GM23248 (cell line): ENCODE results near the gene OTULINL. TPM values are rescaled to one million over a fixed set of nuclear protein-coding genes. Genes with fewer than 3 reads are reported as not detected.

Experiments used
- DNase-seq: peaks from one replicate; pipeline ENCODE4 v3.0.0-alpha.2; 2015
- H2AFZ ChIP-seq: fragments of 200-600 bp; sonication (generic); 2 replicates; pipeline ENCODE4 v1.6.1; 2016; ENCODE audit warnings: antibody characterized with exemption
- H3F3A ChIP-seq: fragments of 200-600 bp; sonication (generic); 2 replicates; pipeline ENCODE4 v1.6.1; 2016; ENCODE audit warnings: mild to moderate bottlenecking, antibody characterized with exemption, mixed run types; ENCODE audit not compliant: insufficient read depth
- H3K27ac ChIP-seq: fragments of 200-600 bp; sonication (generic); 2 replicates; pipeline ENCODE4 v1.5.1; 2016; ENCODE audit warnings: mild to moderate bottlenecking
- H3K27me3 ChIP-seq: fragments of 200-600 bp; sonication (generic); replicated peaks from 2 replicates; pipeline ENCODE4 v1.6.1; 2016; ENCODE audit warnings: mild to moderate bottlenecking; ENCODE audit not compliant: insufficient read depth
- H3K36me3 ChIP-seq: fragments of 200-600 bp; sonication (generic); 2 replicates; pipeline ENCODE4 v1.6.1; 2016; ENCODE audit warnings: low read depth, mild to moderate bottlenecking
- H3K4me1 ChIP-seq: fragments of 200-600 bp; sonication (generic); 2 replicates; pipeline ENCODE4 v1.6.1; 2016; ENCODE audit warnings: mild to moderate bottlenecking; ENCODE audit not compliant: insufficient read depth
- H3K4me2 ChIP-seq: fragments of 200-600 bp; sonication (generic); one replicate; pipeline ENCODE4 v1.6.1; 2016; ENCODE audit warnings: mild to moderate bottlenecking; ENCODE audit not compliant: unreplicated experiment
- H3K4me3 ChIP-seq: fragments of 200-600 bp; sonication (generic); 2 replicates; pipeline ENCODE4 v1.5.1; 2016; ENCODE audit warnings: mild to moderate bottlenecking
- H3K79me2 ChIP-seq: fragments of 200-600 bp; sonication (generic); 2 replicates; pipeline ENCODE4 v1.6.1; 2016; ENCODE audit warnings: mild to moderate bottlenecking; ENCODE audit not compliant: insufficient read depth
- H3K9ac ChIP-seq: fragments of 200-600 bp; sonication (generic); 2 replicates; pipeline ENCODE4 v1.6.1; 2016; ENCODE audit warnings: mild to moderate bottlenecking
- H3K9me2 ChIP-seq: fragments of 200-600 bp; sonication (generic); 2 replicates; pipeline ENCODE4 v1.6.1; 2016; ENCODE audit warnings: mixed run types, mild to moderate bottlenecking, moderate library complexity; ENCODE audit not compliant: insufficient read depth
- H3K9me3 ChIP-seq: fragments of 200-600 bp; sonication (generic); one replicate; pipeline ENCODE4 v1.6.1; 2017; ENCODE audit warnings: low read depth
- H4K20me1 ChIP-seq: fragments of 200-600 bp; sonication (generic); 2 replicates; pipeline ENCODE4 v1.6.0; 2016; ENCODE audit not compliant: insufficient read depth
- EZH2 ChIP-seq: fragments of 200-600 bp; sonication (generic); IDR thresholded peaks from 2 replicates; pipeline ENCODE4 v1.6.1; 2018; ENCODE audit warnings: antibody characterized with exemption, mild to moderate bottlenecking; ENCODE audit not compliant: insufficient read depth, poor library complexity, severe bottlenecking
- EZH2phosphoT487 ChIP-seq: fragments of 200-600 bp; sonication (generic); IDR thresholded peaks from 2 replicates; pipeline ENCODE4 v1.6.1; 2018; ENCODE audit warnings: antibody characterized with exemption, moderate library complexity, mild to moderate bottlenecking, low read depth; ENCODE audit not compliant: insufficient read depth
- WGBS, 2 experiments: methylation state at CpG; one replicate each; pipeline ENCODE4 v1.1.6; 2015 to 2017; ENCODE audit warnings: low lambda C conversion rate in 2 of 2, low coverage in 1 of 2; ENCODE audit errors: missing lambda C conversion rate in 2 of 2; 5-methylcytosine and 5-hydroxymethylcytosine counted together
- in situ Hi-C: fragments of 300-500 bp; cut with MboI; formaldehyde crosslinking; loops from 2 replicates; pipeline ENCODE4 v1.15.0; 2020
- polyA plus RNA-seq: library from polyadenylated mRNA; unstranded; fragments of >200 nt; fragmentation: Nextera tagmentation; extraction: Ambion mirVana; gene quantifications from 2 replicates; pipeline ENCODE4 v1.2.1, GENCODE V29; 2016
- total RNA-seq: library from RNA; depleted of rRNA; stranded (reverse); fragments of >200 nt; shearing (Covaris generic); gene quantifications from 2 replicates; pipeline ENCODE4 v1.2.3, GENCODE V29; 2014

OTULINL gene
- total and polyA plus RNA-seq, 2 experiments from 2014 or later, result 0.23 to 1.3 TPM

- Histone ChIP-seq H4K20me1 (no peaks in the 10 kb centered on the region), H3K27me3 (peaks cover 5% of the 10 kb centered on the region; the same call in 1 of the 2 replicates), H3F3A (no peaks in the 10 kb centered on the region), H3K27ac (no peak overlapping the region), H3K9me2 (no peaks in the 10 kb centered on the region), H3K4me1 (no peaks in the 10 kb centered on the region), H3K4me3 (no peak overlapping the region), H3K79me2 (no peaks in the 10 kb centered on the region), H3K36me3 (no peaks in the 10 kb centered on the region), H3K9me3 (no peaks in the 10 kb centered on the region), H2AFZ (no peak overlapping the region), H3K9ac (no peak overlapping the region), H3K4me2 (no peak overlapping the region)
- DNase-seq, result no peak
- no peak for TF ChIP-seq EZH2
- TF ChIP-seq EZH2phosphoT487, result no peak
- WGBS, 2 experiments, result 81 to 85% methylated on average over 1 of the region's 1 CpG
- in situ Hi-C loops, result no loop called here
These were observed 19.3 kb downstream of the OTULINL start for GRCh38 chr5:14600846-14601245.

GRCh38 chr5:14603141-14603540, 21.5 kb downstream of the OTULINL start:
- H4K20me1 ChIP-seq, result no peaks in the 10 kb centered on the region
- no peaks in the 10 kb centered on the region for H3K9me3 ChIP-seq
- no peaks in the 10 kb centered on the region for H3K79me2 ChIP-seq
- H3K27ac ChIP-seq, result no peak overlapping the region
- peaks cover 9% of the 10 kb centered on the region; the same call in 1 of the 2 replicates for H3K27me3 ChIP-seq
- WGBS, 2 experiments, result 44 to 64% methylated on average over 1 of the region's 1 CpG
- in situ Hi-C loops, result no loop called here
- H3K4me3 ChIP-seq, result no peak overlapping the region
- no peaks in the 10 kb centered on the region for H3K9me2 ChIP-seq
- DNase-seq, result no peak
- no peaks in the 10 kb centered on the region for H3K4me1 ChIP-seq
- H3F3A ChIP-seq, result no peaks in the 10 kb centered on the region
- no peak overlapping the region for H3K9ac ChIP-seq
- no peak overlapping the region for H2AFZ ChIP-seq
- H3K4me2 ChIP-seq, result no peak overlapping the region
- no peaks in the 10 kb centered on the region for H3K36me3 ChIP-seq
- TF ChIP-seq EZH2, result no peak
- TF ChIP-seq EZH2phosphoT487, result no peak

GRCh38 chr5:14607104-14607503, 25.5 kb downstream of the OTULINL start:
- no peak overlapping the region for H3K27ac ChIP-seq

GRCh38 chr5:14608169-14608568, 26.6 kb downstream of the OTULINL start:
- in situ Hi-C loops, result no loop called here
- H3K27ac ChIP-seq, result no peak overlapping the region
- H3K79me2 ChIP-seq, result no peaks in the 10 kb centered on the region
- no peak overlapping the region for H2AFZ ChIP-seq
- no peaks in the 10 kb centered on the region for H3K9me2 ChIP-seq
- H3K4me1 ChIP-seq, result no peaks in the 10 kb centered on the region
- H3K36me3 ChIP-seq, result no peaks in the 10 kb centered on the region
- DNase-seq, result no peak
- no peaks in the 10 kb centered on the region for H3F3A ChIP-seq
- no peak overlapping the region for H3K4me3 ChIP-seq
- H3K4me2 ChIP-seq, result no peak overlapping the region
- H4K20me1 ChIP-seq, result no peaks in the 10 kb centered on the region
- WGBS, 2 experiments, result 70 to 74% methylated on average over 2 of the region's 2 CpGs
- 0 out of 2 replicates have a peak, but pooled peaks cover 13% of the 10 kb centered on the region for H3K27me3 ChIP-seq
- TF ChIP-seq EZH2 (no peak), EZH2phosphoT487 (no peak)
- no peaks in the 10 kb centered on the region for H3K9me3 ChIP-seq
- H3K9ac ChIP-seq, result no peak overlapping the region

More at GRCh38 chr5:14607104-14607503, 25.5 kb downstream of the OTULINL start:
- no peak overlapping the region for H3K9ac ChIP-seq
- H2AFZ ChIP-seq, result no peak overlapping the region
- no peaks in the 10 kb centered on the region for H3K4me1 ChIP-seq
- no peaks in the 10 kb centered on the region for H4K20me1 ChIP-seq
- in situ Hi-C loops, result no loop called here
- no peaks in the 10 kb centered on the region for H3K9me2 ChIP-seq
- H3K4me2 ChIP-seq, result no peak overlapping the region
- 77% methylated on average over 8 of the region's 8 CpGs for WGBS, 2 experiments
- no peak overlapping the region for H3K4me3 ChIP-seq
- no peaks in the 10 kb centered on the region for H3K9me3 ChIP-seq
- no peak for DNase-seq
- H3F3A ChIP-seq, result no peaks in the 10 kb centered on the region
- H3K36me3 ChIP-seq, result no peaks in the 10 kb centered on the region
- 0 out of 2 replicates have a peak, but pooled peaks cover 13% of the 10 kb centered on the region for H3K27me3 ChIP-seq
- no peaks in the 10 kb centered on the region for H3K79me2 ChIP-seq
- TF ChIP-seq EZH2 (no peak), EZH2phosphoT487 (no peak)

- Histone ChIP-seq H2AFZ (no peak overlapping the region), H3K79me2 (no peaks in the 10 kb centered on the region), H3K4me3 (no peak overlapping the region), H3K9ac (no peak overlapping the region), H3K9me2 (no peaks in the 10 kb centered on the region), H4K20me1 (no peaks in the 10 kb centered on the region), H3F3A (no peaks in the 10 kb centered on the region), H3K27ac (no peak overlapping the region), H3K36me3 (no peaks in the 10 kb centered on the region), H3K9me3 (no peaks in the 10 kb centered on the region), H3K4me2 (no peak overlapping the region), H3K4me1 (no peaks in the 10 kb centered on the region), H3K27me3 (0 out of 2 replicates have a peak, but pooled peaks cover 13% of the 10 kb centered on the region)
- 11 to 13% methylated on average over 2 of the region's 2 CpGs for WGBS, 2 experiments
- no peak for DNase-seq
- TF ChIP-seq EZH2phosphoT487 (no peak), EZH2 (no peak)
- in situ Hi-C loops, result no loop called here
These were observed 30.1 kb downstream of the OTULINL start for GRCh38 chr5:14611737-14612136.
